Transverse colon (tissue), 4 donors: ENCODE results near the gene PYROXD2. TPM values are rescaled to one million over a fixed set of nuclear protein-coding genes. Genes with fewer than 3 reads are reported as not detected.
A peak's percentile ranks its signal among the peaks of the same experiment; 100 is the strongest.

Experiments used
- DNase-seq: peaks from one replicate; pipeline ENCODE4 v3.0.0-alpha.2; 2019
- H3K27ac ChIP-seq, 4 donors: fragments of 200-600 bp; sonication (generic); 2 replicates each; pipeline ENCODE4 v1.5.1; 2016 to 2018; ENCODE audit warnings: inconsistent platforms in 4 of 4
- H3K27me3 ChIP-seq: fragments of 200-600 bp; sonication (generic); 2 replicates; pipeline ENCODE4 v1.5.1; 2017; ENCODE audit warnings: inconsistent platforms
- H3K36me3 ChIP-seq, 4 donors: fragments of 200-600 bp; sonication (generic); 2 replicates each; pipeline ENCODE4 v1.5.1; 2017 to 2019; ENCODE audit warnings: inconsistent platforms in 4 of 4
- H3K4me1 ChIP-seq, 4 donors: fragments of 200-600 bp; sonication (generic); 2 replicates each; pipeline ENCODE4 v1.5.1; 2017 to 2020; ENCODE audit warnings: inconsistent platforms in 4 of 4
- H3K4me3 ChIP-seq, 4 donors: fragments of 200-600 bp; sonication (generic); 1 replicate in 1 of 4; 2 replicates in 3 of 4; pipeline versions ENCODE4 v1.5.1 to v1.6.1; 2017 to 2019; ENCODE audit warnings: inconsistent platforms in 4 of 4
- H3K9me3 ChIP-seq, 2 donors: fragments of 200-600 bp; sonication (generic); 2 replicates each; pipeline ENCODE4 v1.5.1; 2017 to 2019; ENCODE audit warnings: inconsistent platforms in 2 of 2
- CTCF ChIP-seq, 5 experiments: fragments of 200-600 bp in 3 of 5; fragments of 450-650 bp in 2 of 5; sonication (generic) in 3 of 5; IDR thresholded peaks; 1 replicate in 2 of 5; 2 replicates in 3 of 5; pipeline ENCODE4 v1.5.1; 2016 to 2017; ENCODE audit warnings: antibody characterized with exemption in 5 of 5, inconsistent platforms in 3 of 5, mild to moderate bottlenecking in 2 of 5, moderate library complexity in 1 of 5
- EP300 ChIP-seq: sonication (generic); formaldehyde crosslinking; IDR thresholded peaks from one replicate; pipeline ENCODE4 v1.6.1; 2017; ENCODE audit warnings: antibody characterized with exemption, low read depth
- POLR2A ChIP-seq: fragments of 450-650 bp; IDR thresholded peaks from one replicate; pipeline ENCODE4 v1.6.1; 2016; ENCODE audit warnings: antibody characterized with exemption, mild to moderate bottlenecking, moderate library complexity
- POLR2AphosphoS5 ChIP-seq, 3 donors: sonication (generic); formaldehyde crosslinking; IDR thresholded peaks; one replicate each; pipeline ENCODE4 v1.6.1; 2016; ENCODE audit warnings: antibody characterized with exemption in 3 of 3
- WGBS, 2 donors: methylation state at CpG; one replicate each; pipeline ENCODE4 v1.1.5; 2018; ENCODE audit warnings: low coverage in 1 of 2; 5-methylcytosine and 5-hydroxymethylcytosine counted together
- in situ Hi-C, 4 donors: fragments of 200-750 bp; cut with MboI; loops; one replicate each; pipeline versions ENCODE4 v1.15.0 to v1.15.1; 2017; ENCODE audit warnings: low sequenced_read_pairs in 3 of 4, low pct_ligation_motif_present in 1 of 4, low pct_unique_long_range_greater_than_20kb in 1 of 4
- intact Hi-C: fragments of 100-400 bp; cut with DNase I; formaldehyde crosslinking; loops from one replicate; pipeline ENCODE4 v1.15.1; 2023; ENCODE audit warnings: low total_unique reads
- total RNA-seq, 4 donors: library from RNA; depleted of rRNA; stranded (reverse); fragments of >200 nt; gene quantifications; one replicate each; pipeline ENCODE4 v1.1.0, GENCODE V29; 2016

PYROXD2 gene
- total RNA-seq: 10 to 100 TPM in 1 of 4 donors, 1 to 10 TPM in 3; 3.0 to 14.9 (median 8.4) TPM

- H3K27me3 ChIP-seq: no peaks in the 10 kb centered on the region
- intact Hi-C loops: no loop called here
- H3K36me3 ChIP-seq: peaks cover 0 to 13% (median 0%) of the 10 kb centered on the region in 4 donors
- no peaks in the 10 kb centered on the region for H3K9me3 ChIP-seq
- WGBS, 2 donors: 36% methylated on average over 23 of the region's 25 CpGs; no CpG with 5 or more reads in 1 of the 2 donors
- DNase-seq: peak; percentile 93
- TF ChIP-seq POLR2AphosphoS5 (IDR thresholded peaks at IDR 0.05) (peak; percentile 89 to 92 (median 92)), POLR2A (peak; percentile 90), CTCF (IDR thresholded peaks at IDR 0.05) (no peak)
- H3K27ac ChIP-seq: peak within 1 kb of the TSS; percentile 80 to 84 (median 81)
- H3K4me3 ChIP-seq: peak within 1 kb of the TSS; percentile 35 to 58 (median 41)
- peaks cover 8 to 27% (median 17%) of the 10 kb centered on the region in 4 donors for H3K4me1 ChIP-seq
- in situ Hi-C loops: no loop called here
These were observed at the start of gene PYROXD2 for GRCh38 chr10:98414932-98415730. Gene PYROXD2, minus strand, starts transcription at chr10:98415182. Its CDS starts 47 bp downstream, at chr10:98415135.

- Histone ChIP-seq H3K36me3 (no peaks in the 10 kb centered on the region), H3K4me1 (peaks cover 9 to 18% (median 15%) of the 10 kb centered on the region in 4 donors), H3K27ac (no peak overlapping the region), H3K9me3 (no peaks in the 10 kb centered on the region), H3K27me3 (no peaks in the 10 kb centered on the region), H3K4me3 (no peak overlapping the region)
- 68 to 72% methylated on average over 5 to 8 of the region's 8 CpGs for WGBS, 2 donors
- intact Hi-C loops: loop anchor here (10.0 kb wide), 1 partner anchor 711 kb away; no protein-coding TSS in a partner anchor
- no peak for DNase-seq
- TF ChIP-seq EP300 (no peak), POLR2AphosphoS5 (IDR thresholded peaks at IDR 0.05) (no peak), CTCF (IDR thresholded peaks at IDR 0.05) (no peak), POLR2A (no peak)
- in situ Hi-C loops: loop anchor here (10.0 to 25.0 kb wide), 4 partner anchors 198 to 781 kb away; no protein-coding TSS in a partner anchor
These were observed 49.2 kb upstream of the PYROXD2 start for GRCh38 chr10:98463976-98464754.

- WGBS, 2 donors: 90 to 98% methylated on average over 5 to 6 of the region's 6 CpGs
- no peaks in the 10 kb centered on the region for H3K27me3 ChIP-seq
- H3K4me3 ChIP-seq: no peak overlapping the region
- H3K36me3 ChIP-seq: no peaks in the 10 kb centered on the region
- H3K27ac ChIP-seq: no peak overlapping the region
- intact Hi-C loops: loop anchor here (10.0 kb wide), 1 partner anchor 712 kb away; no protein-coding TSS in a partner anchor
- no peak for TF ChIP-seq POLR2AphosphoS5 (IDR thresholded peaks at IDR 0.05)
- in situ Hi-C loops: loop anchor here (10.0 to 25.0 kb wide), 4 partner anchors 199 to 782 kb away; no protein-coding TSS in a partner anchor
- no peak for DNase-seq
- no peaks in the 10 kb centered on the region for H3K9me3 ChIP-seq
- peaks cover 9 to 16% (median 14%) of the 10 kb centered on the region in 4 donors for H3K4me1 ChIP-seq
These were observed 48.0 kb upstream of the PYROXD2 start for GRCh38 chr10:98463016-98463415.

- WGBS, 2 donors: 90 to 94% methylated on average over 3 of the region's 3 CpGs
- TF ChIP-seq POLR2A (no peak), CTCF (IDR thresholded peaks at IDR 0.05) (no peak), POLR2AphosphoS5 (IDR thresholded peaks at IDR 0.05) (no peak), EP300 (no peak)
- H3K4me3 ChIP-seq: no peak overlapping the region
- H3K9me3 ChIP-seq: no peaks in the 10 kb centered on the region
- no peak for DNase-seq
- in situ Hi-C loops: loop anchor here (10.0 to 25.0 kb wide), 4 partner anchors 201 to 783 kb away; no protein-coding TSS in a partner anchor
- H3K36me3 ChIP-seq: no peaks in the 10 kb centered on the region
- H3K27me3 ChIP-seq: no peaks in the 10 kb centered on the region
- peaks cover 9 to 13% (median 11%) of the 10 kb centered on the region in 4 donors for H3K4me1 ChIP-seq
- intact Hi-C loops: loop anchor here (10.0 kb wide), 1 partner anchor 713 kb away; no protein-coding TSS in a partner anchor
- H3K27ac ChIP-seq: peak overlapping the region; percentile 53 to 71 (median 66)
These were observed 46.5 kb upstream of the PYROXD2 start for GRCh38 chr10:98461500-98461842.
